ENCODE measurements around the gene TANGO6.

The TANGO6 gene

GRCh38 chr16:69064124-69064763 is 220.9 kb downstream of the TANGO6 start:
- no peak for DNase-seq

DNA sequence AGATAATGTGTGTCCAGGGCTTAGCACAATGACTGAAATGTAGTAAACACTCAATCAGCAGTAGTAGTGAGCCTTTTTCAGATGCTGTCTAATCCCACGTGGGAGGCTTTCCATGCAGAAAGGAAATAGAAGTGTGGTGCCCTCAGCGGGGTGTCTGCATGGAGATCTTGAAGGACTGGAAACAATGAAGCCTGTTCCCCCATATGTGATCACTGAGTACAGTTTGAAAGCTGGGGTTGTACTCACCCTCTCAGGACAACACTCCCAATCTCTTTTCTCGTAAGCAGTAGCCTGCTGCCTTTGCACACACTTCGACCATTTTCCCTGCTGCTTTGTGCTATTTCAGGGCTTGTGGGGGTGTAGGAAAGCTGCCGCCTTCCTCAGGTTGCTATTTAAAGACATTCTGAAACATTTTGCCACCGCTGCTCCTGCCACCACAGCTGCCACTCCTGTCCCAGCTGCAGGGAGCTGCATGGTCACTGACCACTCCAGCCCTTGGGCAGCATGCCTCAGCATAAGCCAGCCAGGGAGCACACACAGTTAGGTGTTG is 221.5 kb downstream of the TANGO6 start:
- DNase-seq, result no peak

DNA sequence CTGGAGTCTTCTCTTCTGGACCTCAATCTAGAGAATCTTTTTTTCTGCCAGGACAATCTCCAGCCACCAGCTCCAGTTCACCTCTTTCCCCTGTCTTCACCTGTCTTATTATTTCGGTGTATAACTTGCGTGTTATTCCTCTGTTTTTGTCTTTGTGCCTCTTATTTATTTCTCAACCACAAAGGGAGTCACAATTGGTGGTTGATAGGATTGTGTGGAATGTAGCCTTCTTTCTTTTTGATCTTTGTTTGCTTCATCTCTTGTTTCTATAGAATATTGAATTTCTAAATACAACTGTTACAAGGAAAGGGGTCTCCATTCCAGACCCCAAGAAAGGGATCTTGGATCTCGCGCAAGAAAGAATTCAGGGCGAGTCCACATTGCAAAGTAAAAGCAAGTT is 226.2 kb downstream of the TANGO6 start:
- DNase-seq, result no peak

DNA sequence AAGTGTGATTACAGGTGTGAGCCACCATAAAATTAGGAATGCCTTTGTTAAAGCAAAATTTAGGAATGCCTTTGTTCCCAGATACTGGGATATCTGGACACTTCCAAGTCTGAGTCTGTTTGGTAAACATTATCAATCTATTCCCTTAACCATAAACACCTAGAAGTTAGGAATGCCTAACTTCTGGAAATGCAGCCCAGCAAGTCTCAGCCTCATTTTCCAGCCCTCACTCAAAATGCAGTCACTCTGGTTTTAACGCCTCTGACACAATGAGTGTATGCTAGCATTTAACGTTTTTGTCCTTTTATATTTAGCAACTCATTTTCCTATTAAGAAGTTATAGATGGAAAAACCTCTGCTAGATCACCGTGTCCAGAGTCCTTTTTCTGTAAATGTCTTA is 227.7 kb downstream of the TANGO6 start:
- no peak for DNase-seq

GRCh38 chr16:69072640-69072974 is 229.3 kb downstream of the TANGO6 start:
- DNase-seq, result no peak

GRCh38 chr16:69073181-69073702 is 229.9 kb downstream of the TANGO6 start:
- no peak for DNase-seq

DNA sequence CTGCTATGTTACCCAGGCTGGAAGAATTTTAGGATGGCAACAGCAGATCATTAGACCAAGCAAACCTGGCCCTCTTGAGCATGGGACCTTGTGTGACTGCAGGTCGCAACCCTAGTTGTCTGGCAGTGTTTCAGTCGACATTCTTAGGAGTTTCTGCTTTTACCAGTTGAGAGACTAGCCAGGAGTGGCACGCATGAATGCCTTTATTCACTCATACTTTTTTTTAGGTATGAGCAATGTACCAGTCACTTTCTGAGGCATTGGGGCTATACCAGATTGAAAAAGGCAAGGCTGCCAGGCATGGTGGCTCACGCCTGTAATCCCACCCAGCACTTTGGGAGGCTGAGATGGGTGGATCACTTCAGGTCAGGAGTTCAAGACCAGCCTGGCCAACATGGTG is 233.9 kb downstream of the TANGO6 start:
- no peak for DNase-seq

- no peak for DNase-seq
These were observed 234.7 kb downstream of the TANGO6 start for GRCh38 chr16:69078073-69078472.

GRCh38 chr16:69079697-69080096 is 236.4 kb downstream of the TANGO6 start:
- no peak for DNase-seq

GRCh38 chr16:69083306-69083941 is 240.1 kb downstream of the TANGO6 start:
- no peak for DNase-seq

GRCh38 chr16:69084289-69084688 is 241.0 kb downstream of the TANGO6 start:
- DNase-seq, result no peak

- DNase-seq, result no peak
These were observed 241.8 kb downstream of the TANGO6 start for GRCh38 chr16:69085032-69085695.

GRCh38 chr16:69087161-69087581 is 243.8 kb downstream of the TANGO6 start:
- DNase-seq, result no peak

- DNase-seq, result no peak
These were observed 245.4 kb downstream of the TANGO6 start for GRCh38 chr16:69088684-69089083.

DNA sequence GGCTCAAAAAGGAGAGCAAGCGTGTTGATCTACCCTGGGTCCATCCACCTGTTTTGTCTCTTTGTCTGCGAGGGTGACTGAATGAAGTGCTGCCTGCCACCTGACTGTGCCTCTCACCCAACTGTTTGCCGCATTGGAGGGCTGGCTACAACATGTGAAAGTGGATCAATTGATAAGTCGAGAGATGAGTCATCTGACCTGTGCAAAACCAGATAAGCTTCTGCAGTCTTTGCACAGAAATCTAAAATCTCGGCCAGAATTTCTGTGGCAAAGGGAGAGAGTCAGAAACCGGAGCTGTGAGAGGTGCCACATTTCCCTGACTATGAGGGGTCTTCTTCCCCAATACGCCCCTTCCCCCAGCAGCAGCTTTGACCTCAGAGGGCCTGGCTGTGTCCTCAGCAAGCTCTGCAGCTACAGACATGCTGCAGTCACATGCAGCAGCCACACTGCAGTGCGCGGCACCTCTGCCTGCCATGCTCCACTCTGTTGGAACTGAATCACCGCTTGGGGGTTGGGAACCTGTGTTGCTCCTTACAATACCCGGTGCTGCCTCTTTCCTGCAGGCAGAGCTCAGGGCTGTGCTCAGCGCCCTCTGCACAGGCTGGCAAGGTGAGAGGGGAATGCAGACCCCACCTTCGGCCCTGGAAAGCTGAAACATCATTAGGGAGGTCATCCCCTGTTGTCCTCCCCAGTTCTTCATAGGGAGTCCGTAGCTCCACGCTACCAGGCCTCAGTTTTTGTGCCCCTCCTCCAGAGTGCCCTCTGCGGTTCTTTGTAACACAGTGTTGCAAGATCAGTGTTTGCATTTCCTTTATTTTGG is 246.0 kb downstream of the TANGO6 start:
- no peak for DNase-seq

GRCh38 chr16:69093974-69094373 is 250.6 kb downstream of the TANGO6 start:
- DNase-seq, result no peak

DNA sequence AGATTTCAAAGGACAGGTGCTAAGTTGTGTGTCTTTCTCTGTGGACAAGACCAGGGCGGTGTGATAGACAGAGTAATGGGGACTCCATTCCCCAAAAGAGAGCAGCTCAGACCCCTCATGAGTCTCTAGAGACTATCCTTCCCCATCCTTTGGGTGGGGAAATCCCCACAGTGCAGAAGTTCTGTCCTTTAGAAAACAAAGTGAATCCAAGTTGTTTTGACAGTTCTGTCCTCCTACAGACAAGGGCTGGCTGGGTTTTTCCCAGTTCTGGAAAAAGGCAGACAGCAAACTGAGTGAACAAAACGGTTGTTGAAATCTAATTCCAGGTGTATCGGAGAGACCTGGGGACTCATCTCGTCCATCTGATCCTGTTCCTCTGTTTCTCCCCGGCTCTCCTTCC is 251.2 kb downstream of the TANGO6 start:
- no peak for DNase-seq

GRCh38 chr16:69095193-69095592 is 251.9 kb downstream of the TANGO6 start:
- no peak for DNase-seq

DNA sequence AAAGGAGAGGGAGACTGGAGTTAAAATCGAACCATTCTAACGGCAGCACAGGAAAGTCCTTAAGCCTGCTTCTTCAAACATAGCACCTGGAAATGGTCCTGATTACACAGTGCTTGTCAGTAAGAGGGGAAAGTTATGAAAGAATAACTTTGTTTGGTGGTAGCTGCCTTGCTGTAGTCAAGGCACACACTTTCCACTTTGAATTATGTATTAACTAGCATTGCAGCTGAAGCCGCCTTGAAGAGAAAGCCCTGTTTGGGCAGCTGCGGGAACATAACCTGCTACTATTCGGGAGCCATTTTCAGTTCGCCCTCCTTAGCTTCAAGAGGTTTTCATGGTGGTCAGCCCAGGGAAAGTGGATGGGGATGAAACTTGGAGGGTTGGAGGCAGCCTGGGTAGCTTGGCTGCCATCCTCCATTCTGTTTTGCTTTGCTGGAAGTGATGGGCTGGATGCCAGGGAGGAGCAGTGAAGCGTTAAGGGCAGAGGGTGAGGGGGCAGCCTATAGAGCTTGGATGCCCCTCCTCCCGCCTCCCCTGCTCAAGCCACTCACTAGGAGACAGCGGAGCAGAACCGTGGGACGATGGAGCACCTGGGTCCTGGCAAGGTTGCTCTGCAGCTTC is 256.9 kb downstream of the TANGO6 start:
- no peak for DNase-seq

DNA sequence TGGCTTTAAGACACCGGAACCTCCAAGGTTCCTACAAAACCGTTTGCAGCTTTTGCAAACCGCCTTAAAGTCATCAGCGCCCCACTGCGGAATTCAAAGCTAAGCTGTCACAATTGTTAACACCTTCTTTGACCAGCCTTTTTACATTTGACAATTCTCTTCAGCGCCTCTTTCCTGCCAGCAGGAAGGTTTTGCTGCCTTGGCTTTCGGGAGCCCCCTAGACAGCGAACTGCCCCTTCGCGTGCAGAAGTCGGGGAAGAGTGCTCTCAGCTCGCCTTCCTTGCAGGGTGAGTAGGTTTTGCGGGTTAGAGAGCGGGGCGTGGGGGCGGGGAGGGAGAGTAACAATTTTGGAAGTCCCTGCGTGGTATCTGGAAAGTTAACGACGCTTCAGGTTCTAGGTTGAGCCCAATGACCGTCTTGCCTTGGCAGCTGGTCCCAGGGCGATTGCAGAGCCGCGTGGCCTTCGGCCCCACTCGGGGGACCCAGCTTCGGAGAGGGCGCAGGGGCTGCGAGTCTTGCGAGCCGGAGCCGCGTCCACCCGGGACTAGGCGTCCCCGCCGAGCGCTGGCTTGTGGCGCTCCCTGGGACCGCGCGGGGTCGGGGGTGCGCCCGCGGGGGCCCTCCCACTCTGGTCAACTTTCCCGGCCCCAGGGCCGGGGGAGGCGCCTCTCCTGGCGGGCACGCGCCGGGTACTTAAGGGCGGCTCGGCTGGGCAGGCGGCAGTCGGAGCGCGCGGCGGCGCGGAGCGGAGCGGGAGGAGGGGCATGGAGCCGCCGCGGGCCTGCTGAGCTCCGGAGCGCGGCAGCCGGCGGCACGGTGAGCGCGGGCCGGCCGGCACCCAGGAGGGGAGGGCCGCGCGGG is 262.4 kb downstream of the TANGO6 start, which contains the start of gene HAS3:
Gene HAS3, plus strand, starts transcription at position 153 of the 861 bp plus-strand sequence. CDS start 3,743 bp downstream, outside the sequence.
- DNase-seq, result no peak

Measured in activated CD8-positive, alpha-beta memory T cell treated with anti-CD3 and anti-CD28 coated beads, Interleukin-2, amount 50 U/mL, for 4 hours (primary cell).